K562 (cell line): ENCODE measurements around the gene MMEL1. TPM values are rescaled to one million over a fixed set of nuclear protein-coding genes. Genes with fewer than 3 reads are reported as not detected.

ENCODE experiments used
- ATAC-seq: fragments of 200-7000 bp; cut with Tn5 transposase; 3 replicates; pipeline ENCODE4 v1.9.1; 2020; ENCODE audit warnings: moderate library complexity
- BruUV-seq: library from RNA; stranded (reverse); fragments of 400-500 nt; replicated peaks from 2 replicates; lab custom pipeline; 2021; lab: Mats Ljungman, UMichigan
- CTCF ChIA-PET: fragments of 300-600 bp; formaldehyde crosslinking; extraction: SDS; loops from one replicate; lab custom pipeline; 2021; ENCODE audit warnings: low intra/inter-chr PET ratio; lab: Yijun Ruan, JAX
- POLR2A ChIA-PET: fragments of 300-600, 350-650 bp; sonication (Branson Sonifier 250); formaldehyde crosslinking; extraction: SDS; loops from one replicate; lab custom pipeline; 2021; ENCODE audit warnings: antibody characterized with exemption, inconsistent platforms; lab: Yijun Ruan, JAX
- DNase-seq, 4 experiments: peaks; one replicate each; pipeline versions ENCODE4 v3.0.0 to v3.0.0-alpha.2; 2011 to 2018; ENCODE audit warnings: low spot score in 3 of 4, mixed read lengths in 3 of 4; ENCODE audit errors: extremely low read depth in 1 of 4
- FAIRE-seq: peaks from 2 replicates; lab custom pipeline; 2011; peaks lifted over from hg19 to GRCh38; lab: Jason Lieb, UNC
- H2AFZ ChIP-seq: 2 replicates; pipeline ENCODE4 v1.6.0; 2011; ENCODE audit warnings: low read depth, low read length, control low read depth, inconsistent platforms
- H3K27ac ChIP-seq: fragments of 200-600 bp; 3 replicates; pipeline ENCODE4 v1.8.0; 2011; ENCODE audit warnings: low read depth, mild to moderate bottlenecking, control low read depth, inconsistent platforms, low read length, moderate library complexity, mixed read lengths; ENCODE audit errors: extremely low read depth
- H3K27me3 ChIP-seq, 2 experiments: fragments of 300-600 bp in 1 of 2; 2 replicates in 1 of 2; 3 replicates in 1 of 2; pipeline versions ENCODE4 v1.6.0 to v1.8.0; 2011; ENCODE audit warnings: inconsistent platforms in 2 of 2, low read length in 2 of 2, mild to moderate bottlenecking in 1 of 2, mixed read lengths in 1 of 2, moderate library complexity in 1 of 2; ENCODE audit not compliant: control insufficient read depth in 2 of 2, insufficient read depth in 2 of 2
- H3K36me3 ChIP-seq: fragments of 300-600 bp; 3 replicates; pipeline ENCODE4 v1.8.0; 2011; ENCODE audit warnings: mild to moderate bottlenecking, low read length, inconsistent platforms; ENCODE audit not compliant: control insufficient read depth, insufficient read depth
- H3K4me1 ChIP-seq, 2 experiments: fragments of 200-600 bp in 1 of 2; replicated peaks in 1 of 2; 2 replicates in 1 of 2; 3 replicates in 1 of 2; pipeline versions ENCODE4 v1.5.1 to v1.8.0; 2011; ENCODE audit warnings: inconsistent platforms in 2 of 2, low read length in 2 of 2, mild to moderate bottlenecking in 1 of 2, mixed read lengths in 1 of 2, moderate library complexity in 1 of 2; ENCODE audit not compliant: control insufficient read depth in 2 of 2, insufficient read depth in 2 of 2
- H3K4me2 ChIP-seq: 2 replicates; pipeline ENCODE4 v1.6.1; 2011; ENCODE audit warnings: low read length, control low read depth, inconsistent platforms, mixed read lengths; ENCODE audit not compliant: insufficient read depth
- H3K4me3 ChIP-seq: fragments of 200-600 bp; sonication (generic), shearing (Covaris generic); 2 replicates; pipeline ENCODE4 v1.5.1; 2016; ENCODE audit warnings: control low read depth, inconsistent platforms
- H3K79me2 ChIP-seq: fragments of 200-600 bp; 3 replicates; pipeline ENCODE4 v1.8.0; 2011; ENCODE audit warnings: low read length, inconsistent platforms; ENCODE audit not compliant: control insufficient read depth, insufficient read depth
- H3K9ac ChIP-seq, 2 experiments: 2 replicates each; pipeline versions ENCODE4 v1.6.0 to v1.6.1; 2011; ENCODE audit warnings: low read depth in 2 of 2, low read length in 2 of 2, control low read depth in 1 of 2, inconsistent platforms in 1 of 2, mild to moderate bottlenecking in 1 of 2, mixed read lengths in 1 of 2; ENCODE audit not compliant: insufficient read depth in 1 of 2
- H3K9me1 ChIP-seq: one replicate; pipeline ENCODE4 v1.6.0; 2011; ENCODE audit warnings: inconsistent platforms, mild to moderate bottlenecking, low read length, moderate library complexity; ENCODE audit not compliant: control insufficient read depth, insufficient read depth
- H3K9me3 ChIP-seq: replicated peaks from 2 replicates; pipeline ENCODE4 v1.5.1; 2011; ENCODE audit warnings: low read depth, low read length, inconsistent platforms; ENCODE audit not compliant: control insufficient read depth, insufficient read depth
- H4K20me1 ChIP-seq: replicated peaks from 2 replicates; pipeline ENCODE4 v1.6.1; 2011; ENCODE audit warnings: low read length, inconsistent platforms, mixed read lengths; ENCODE audit not compliant: control insufficient read depth, insufficient read depth
- BCOR ChIP-seq: fragments of 450-650 bp; IDR thresholded peaks from 2 replicates; pipeline ENCODE4 v1.6.1; 2016
- WGBS: fragments of 100-300 bp; shearing (Covaris generic); methylation state at CpG from one replicate; pipeline ENCODE4 v1.1.6; 2016; ENCODE audit warnings: low coverage, mixed read lengths; ENCODE audit not compliant: insufficient coverage; ENCODE audit errors: missing lambda C conversion rate; 5-methylcytosine and 5-hydroxymethylcytosine counted together
- in situ Hi-C: fragments of 300-500 bp; cut with MboI; formaldehyde crosslinking; loops from 4 replicates; pipeline ENCODE4 v1.15.0; 2018; ENCODE audit warnings: inconsistent platforms, mixed read lengths
- intact Hi-C: fragments of 100-400 bp; cut with micrococcal nuclease; formaldehyde crosslinking; loops from 2 replicates; pipeline ENCODE4 v1.14.2; 2022
- polyA plus RNA-seq, 8 experiments: library from polyadenylated mRNA; depleted of rRNA in 4 of 8; stranded (reverse) in 5 of 8; unstranded in 3 of 8; fragments of >200 nt; fragmentation: Nextera tagmentation in 2 of 8; fragmentation: Illumina TruSeq in 1 of 8; extraction: Ambion mirVana in 2 of 8; extraction: Trizol in 1 of 8; gene quantifications; 2 replicates each; pipeline versions ENCODE4 v1.2.1 to v1.2.3, GENCODE V29; 2011 to 2014; ENCODE audit warnings: inconsistent platforms in 1 of 8, missing spikeins in 1 of 8
- total RNA-seq, 7 experiments: library from RNA; depleted of rRNA in 6 of 7; stranded (reverse); fragments of >200 nt in 6 of 7; fragmentation: Illumina TruSeq in 2 of 7; extraction: Trizol in 2 of 7; gene quantifications; 2 replicates each; pipeline versions ENCODE4 v1.2.1 to v1.2.3, GENCODE V29; 2011 to 2021; ENCODE audit warnings: low replicate concordance in 1 of 7
- TF ChIP-seq, protein P1 (sequence below), 2 experiments: IDR thresholded peaks; 2 replicates each; pipeline ENCODE4 v1.6.1; 2012; ENCODE audit warnings: improper control_type of control experiment in 2 of 2, low read depth in 2 of 2, low read length in 2 of 2, borderline replicate concordance in 1 of 2

MMEL1 gene
- total and polyA plus RNA-seq, 9 of the 15 experiments (the other 6 are each of a cell fraction or from before 2014, with no cell fraction given): not detected

- H3K27ac ChIP-seq: no peak overlapping the region
- POLR2A ChIA-PET: interaction anchor here (0.5 to 1.7 kb wide), 4 partner anchors 12 to 601 kb away, joined by 3 to 5 read pairs (median 3); no protein-coding TSS in a partner anchor
- 18% methylated on average over 12 of the region's 12 CpGs for WGBS
These were observed 74.4 kb downstream of the MMEL1 start for GRCh38 chr1:2558420-2558819.

More at GRCh38 chr1:2558420-2558819, 74.4 kb downstream of the MMEL1 start:
- in situ Hi-C loops (no loop called here), intact Hi-C loops (no loop called here)
- Histone ChIP-seq H3K9me3 (no peaks in the 10 kb centered on the region), H3K79me2 (no peaks in the 10 kb centered on the region), H3K4me2 (no peak overlapping the region), H3K27me3 (peaks cover 0 to 7% of the 10 kb centered on the region in 2 experiments; a peak in 1 of 5 replicates), H3K4me3 (no peak overlapping the region), H3K9ac (no peak overlapping the region), H3K9me1 (no peaks in the 10 kb centered on the region), H2AFZ (no peak overlapping the region), H3K36me3 (no peaks in the 10 kb centered on the region), H3K4me1 (peaks cover 26 to 91% of the 10 kb centered on the region in 2 experiments), H4K20me1 (no peaks in the 10 kb centered on the region)
- FAIRE-seq (no peak), DNase-seq (no peak), ATAC-seq (no peak)
- CTCF ChIA-PET: no interaction called here
- no TSS peak for BruUV-seq
- TF ChIP-seq, protein P1, sequence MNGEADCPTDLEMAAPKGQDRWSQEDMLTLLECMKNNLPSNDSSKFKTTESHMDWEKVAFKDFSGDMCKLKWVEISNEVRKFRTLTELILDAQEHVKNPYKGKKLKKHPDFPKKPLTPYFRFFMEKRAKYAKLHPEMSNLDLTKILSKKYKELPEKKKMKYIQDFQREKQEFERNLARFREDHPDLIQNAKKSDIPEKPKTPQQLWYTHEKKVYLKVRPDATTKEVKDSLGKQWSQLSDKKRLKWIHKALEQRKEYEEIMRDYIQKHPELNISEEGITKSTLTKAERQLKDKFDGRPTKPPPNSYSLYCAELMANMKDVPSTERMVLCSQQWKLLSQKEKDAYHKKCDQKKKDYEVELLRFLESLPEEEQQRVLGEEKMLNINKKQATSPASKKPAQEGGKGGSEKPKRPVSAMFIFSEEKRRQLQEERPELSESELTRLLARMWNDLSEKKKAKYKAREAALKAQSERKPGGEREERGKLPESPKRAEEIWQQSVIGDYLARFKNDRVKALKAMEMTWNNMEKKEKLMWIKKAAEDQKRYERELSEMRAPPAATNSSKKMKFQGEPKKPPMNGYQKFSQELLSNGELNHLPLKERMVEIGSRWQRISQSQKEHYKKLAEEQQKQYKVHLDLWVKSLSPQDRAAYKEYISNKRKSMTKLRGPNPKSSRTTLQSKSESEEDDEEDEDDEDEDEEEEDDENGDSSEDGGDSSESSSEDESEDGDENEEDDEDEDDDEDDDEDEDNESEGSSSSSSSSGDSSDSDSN (IDR thresholded peaks at IDR 0.05; ENCODE audit: borderline replicate concordance in 1 of 2, low read depth in 2 of 2, low read length in 2 of 2): 0 out of 4 replicates have a peak, but pooled peaks of 1 of the 2 experiments have one; percentile 3
- no peak for TF ChIP-seq BCOR
